Type B pancreatic cell (in vitro differentiated cells): ENCODE results near the gene ZDHHC11B. TPM values are rescaled to one million over a fixed set of nuclear protein-coding genes. Genes with fewer than 3 reads are reported as not detected.
"Not testable (repeated sequence)": the region's sequence is repeated elsewhere in the genome, so short reads cannot be mapped to it uniquely, and the experiment has no call there.

ENCODE experiments used
- DNase-seq: peaks from one replicate; pipeline ENCODE4 v3.0.0; 2021; ENCODE audit warnings: mixed read lengths; ENCODE audit not compliant: unreplicated experiment; ENCODE audit errors: extremely low spot score
- H3K27ac Mint-ChIP-seq: 2 replicates; pipeline ENCODE4 v1.8.0; 2021; ENCODE audit warnings: mild to moderate bottlenecking, mixed read lengths
- H3K27me3 Mint-ChIP-seq: 2 replicates; pipeline ENCODE4 v1.8.0; 2021; ENCODE audit warnings: mixed read lengths
- H3K36me3 Mint-ChIP-seq: 2 replicates; pipeline ENCODE4 v1.8.0; 2021; ENCODE audit warnings: mixed read lengths
- H3K4me1 Mint-ChIP-seq: one replicate; pipeline ENCODE4 v1.8.0; 2021; ENCODE audit warnings: mixed read lengths; ENCODE audit not compliant: unreplicated experiment
- H3K4me3 Mint-ChIP-seq: 2 replicates; pipeline ENCODE4 v1.8.0; 2021; ENCODE audit warnings: mild to moderate bottlenecking, mixed read lengths
- H3K9me3 Mint-ChIP-seq: 2 replicates; pipeline ENCODE4 v1.8.0; 2021; ENCODE audit warnings: mixed read lengths
- total RNA-seq: library from RNA; stranded (reverse); gene quantifications from 2 replicates; pipeline ENCODE4 v1.2.1, GENCODE V29; 2021; ENCODE audit warnings: low replicate concordance

Gene ZDHHC11B
- total RNA-seq, 1 donor from 2014 or later = 4.0 TPM

DNA sequence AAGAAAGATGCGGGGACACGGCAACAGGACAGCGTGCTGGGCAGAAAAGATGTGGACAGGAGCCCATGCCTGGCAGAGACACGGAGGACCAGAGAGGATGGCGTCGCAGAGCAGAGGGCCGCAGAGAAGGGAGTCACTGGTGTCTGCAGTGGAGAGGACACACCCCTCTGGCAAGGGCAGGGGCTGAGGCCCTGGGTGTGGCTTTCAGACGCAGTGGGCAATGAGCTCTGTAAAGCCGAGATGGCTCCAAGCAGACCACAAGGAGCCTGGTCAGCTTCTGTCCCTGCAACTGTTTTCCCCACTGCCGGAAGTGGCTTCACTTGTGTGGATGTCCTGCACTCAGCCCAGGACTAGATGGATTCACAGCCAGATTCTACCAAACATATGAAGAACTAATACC lies 4.2 kb upstream of the ZDHHC11B start:
- not testable (repeated sequence) for H3K27me3 Mint-ChIP-seq, DNase-seq, H3K4me1 Mint-ChIP-seq, H3K27ac Mint-ChIP-seq, H3K4me3 Mint-ChIP-seq
- H3K9me3 Mint-ChIP-seq = peaks cover 33% of the 10 kb centered on the region
- H3K36me3 Mint-ChIP-seq = peaks cover 15% of the 10 kb centered on the region

DNA sequence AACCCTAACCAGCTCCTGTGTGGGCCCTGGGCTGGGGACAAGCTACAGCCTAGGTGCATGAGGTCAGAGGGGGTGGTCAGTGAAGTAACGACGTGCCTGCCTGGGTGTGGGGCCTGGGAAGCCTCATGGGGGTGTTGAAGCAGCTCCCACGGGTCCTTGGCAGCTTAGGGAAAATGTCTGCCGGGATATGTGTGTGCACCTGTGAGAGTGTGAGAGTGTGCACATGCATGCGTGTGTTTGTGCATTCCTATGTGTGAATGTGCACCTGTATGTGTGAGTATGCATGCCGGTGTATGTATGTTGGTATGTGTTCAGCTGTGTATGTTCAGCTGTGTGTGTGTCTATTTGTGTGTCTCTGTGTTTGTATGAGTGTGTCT lies 3.3 kb upstream of the ZDHHC11B start:
- Mint-ChIP-seq H3K4me3 (peak overlapping the region; percentile 32), H3K9me3 (peaks cover 28% of the 10 kb centered on the region), H3K36me3 (peaks cover 15% of the 10 kb centered on the region)
- not testable (repeated sequence) for DNase-seq, H3K4me1 Mint-ChIP-seq, H3K27me3 Mint-ChIP-seq, H3K27ac Mint-ChIP-seq

DNA sequence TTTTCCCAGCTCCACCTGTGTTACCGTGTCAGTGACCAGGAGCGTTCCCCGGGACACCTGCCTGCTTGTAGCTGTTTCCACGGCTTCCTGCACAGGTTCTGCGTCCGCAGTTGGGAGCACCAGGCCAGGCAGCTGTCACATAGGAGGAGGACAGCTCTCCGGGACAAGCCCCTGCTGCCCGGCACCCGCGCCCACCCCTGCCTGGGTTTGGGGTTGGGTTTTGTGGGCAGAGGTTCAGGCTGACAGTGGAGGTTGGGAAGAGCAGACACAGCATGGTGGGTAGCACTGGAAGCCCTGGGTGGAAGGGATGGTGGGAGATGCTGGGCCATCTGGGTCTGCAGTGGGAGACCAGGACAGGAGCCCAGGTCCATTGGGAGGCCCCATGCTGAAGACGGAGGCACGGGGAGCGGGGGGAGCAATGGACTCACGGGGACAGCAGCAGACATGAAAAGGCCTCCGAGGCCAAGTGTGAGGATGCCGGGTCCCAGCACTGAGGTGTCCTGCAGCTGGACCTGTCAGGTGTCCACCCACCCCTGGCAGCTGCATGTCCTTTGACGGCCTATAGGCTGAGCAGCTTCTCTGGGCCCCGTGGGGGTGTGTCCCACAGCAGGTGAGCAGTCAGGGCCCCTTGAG lies 2.8 kb upstream of the ZDHHC11B start:
- DNase-seq, H3K27me3 Mint-ChIP-seq, H3K27ac Mint-ChIP-seq, H3K4me1 Mint-ChIP-seq, H3K4me3 Mint-ChIP-seq: not testable (repeated sequence)
- Mint-ChIP-seq H3K36me3 (peaks cover 15% of the 10 kb centered on the region), H3K9me3 (peaks cover 28% of the 10 kb centered on the region)

DNA sequence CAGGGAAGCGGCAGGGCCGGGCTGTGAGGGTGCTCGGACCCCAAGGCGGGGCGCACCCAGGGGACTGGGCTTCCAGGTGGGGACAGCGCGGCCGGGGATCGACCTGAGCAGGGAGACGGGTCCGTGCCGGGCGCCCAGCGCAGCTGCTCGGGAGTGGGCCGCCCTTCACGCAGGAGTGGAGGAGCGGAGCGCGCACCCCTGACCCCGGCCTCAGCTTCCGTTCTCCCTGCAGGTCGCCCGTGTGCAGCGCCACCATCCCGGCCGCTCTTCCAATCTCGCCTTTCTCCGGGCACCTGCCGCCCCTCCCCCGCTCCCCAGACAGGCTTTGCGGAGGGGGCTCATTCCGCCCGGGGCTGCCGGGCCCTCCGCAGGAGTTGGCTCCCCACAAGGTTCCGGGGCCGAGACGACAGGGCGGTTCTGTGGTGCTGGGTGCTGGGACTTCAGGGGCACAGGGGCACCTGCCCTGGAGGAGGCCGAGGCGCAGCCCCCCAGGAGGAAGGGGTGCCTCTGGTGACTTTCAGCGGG lies 714 bp upstream of the ZDHHC11B start:
- H3K36me3 Mint-ChIP-seq = peaks cover 12% of the 10 kb centered on the region
- not testable (repeated sequence) for DNase-seq, H3K27me3 Mint-ChIP-seq, H3K27ac Mint-ChIP-seq, H3K4me1 Mint-ChIP-seq
- peak overlapping the region; percentile 84 for H3K4me3 Mint-ChIP-seq
- peaks cover 14% of the 10 kb centered on the region for H3K9me3 Mint-ChIP-seq

DNA sequence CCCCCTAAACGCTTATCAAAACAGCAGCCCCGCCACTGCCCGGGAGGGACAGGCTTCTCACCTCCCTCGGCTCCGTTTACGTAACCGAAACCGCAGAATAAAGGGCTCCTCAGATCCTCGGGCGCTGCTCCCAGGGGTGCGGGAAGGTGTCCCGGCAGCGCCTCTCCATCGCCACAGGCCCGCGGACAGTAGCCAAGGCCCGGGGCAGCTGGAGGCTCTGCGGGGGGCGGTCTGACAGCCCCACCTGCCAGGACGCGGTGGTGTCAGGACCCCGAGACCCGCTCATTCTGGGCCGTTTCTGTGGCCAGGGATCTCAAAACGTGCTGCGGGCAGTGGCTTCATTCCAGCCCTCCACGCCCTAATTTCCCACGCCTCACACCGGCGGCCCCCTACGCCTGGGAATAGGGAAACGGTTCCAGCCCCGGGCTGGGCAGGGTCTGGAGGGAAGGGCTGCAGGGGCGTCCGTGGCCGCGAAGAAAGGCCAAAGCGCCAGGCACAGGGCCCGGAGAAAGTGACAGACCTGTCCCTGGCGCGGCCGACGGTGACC lies 575 bp downstream of the ZDHHC11B start:
- H3K27ac Mint-ChIP-seq, H3K27me3 Mint-ChIP-seq, H3K9me3 Mint-ChIP-seq, H3K36me3 Mint-ChIP-seq, H3K4me1 Mint-ChIP-seq: not testable (repeated sequence)
- DNase-seq = peak; percentile 75
- H3K4me3 Mint-ChIP-seq = peak overlapping the region; percentile 55

DNA sequence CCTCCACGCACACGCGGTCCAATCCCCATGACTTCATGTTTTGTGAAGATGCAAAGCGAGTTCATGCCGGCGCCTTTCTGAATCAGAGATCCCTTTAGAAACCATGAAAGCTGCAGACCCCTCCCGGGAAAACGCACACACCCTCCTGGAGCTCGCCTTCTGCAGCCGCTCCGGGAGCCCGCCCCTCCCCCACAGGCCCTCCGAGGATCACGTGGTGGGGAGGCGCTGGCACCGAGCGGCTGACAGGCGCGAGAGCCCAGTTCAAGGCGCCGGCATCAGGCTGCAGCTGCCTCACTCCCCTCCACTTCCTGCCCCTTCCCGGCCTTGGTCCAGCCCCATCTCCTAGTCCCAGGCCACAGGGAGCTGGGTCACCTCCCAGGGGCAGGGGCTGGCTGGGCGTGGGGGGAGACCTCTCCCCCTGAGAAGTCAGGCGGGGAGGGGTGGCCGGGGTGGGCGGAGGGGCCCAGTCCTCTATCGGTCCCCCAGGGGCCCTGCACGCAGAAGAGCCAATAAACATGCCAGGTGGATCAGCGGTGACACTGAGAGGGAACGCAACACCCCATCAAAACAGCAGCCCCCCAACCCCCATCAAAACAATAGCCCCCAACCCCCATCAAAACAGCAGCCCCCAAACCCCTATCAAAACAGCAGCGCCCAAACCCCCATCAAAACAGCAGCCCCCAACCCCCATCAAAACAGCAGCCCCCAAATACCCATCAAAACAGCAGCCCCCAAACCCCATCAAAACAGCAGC lies 1.3 kb downstream of the ZDHHC11B start:
- not testable (repeated sequence) for H3K9me3 Mint-ChIP-seq, H3K27ac Mint-ChIP-seq, H3K4me3 Mint-ChIP-seq, H3K36me3 Mint-ChIP-seq, H3K4me1 Mint-ChIP-seq, DNase-seq, H3K27me3 Mint-ChIP-seq

DNA sequence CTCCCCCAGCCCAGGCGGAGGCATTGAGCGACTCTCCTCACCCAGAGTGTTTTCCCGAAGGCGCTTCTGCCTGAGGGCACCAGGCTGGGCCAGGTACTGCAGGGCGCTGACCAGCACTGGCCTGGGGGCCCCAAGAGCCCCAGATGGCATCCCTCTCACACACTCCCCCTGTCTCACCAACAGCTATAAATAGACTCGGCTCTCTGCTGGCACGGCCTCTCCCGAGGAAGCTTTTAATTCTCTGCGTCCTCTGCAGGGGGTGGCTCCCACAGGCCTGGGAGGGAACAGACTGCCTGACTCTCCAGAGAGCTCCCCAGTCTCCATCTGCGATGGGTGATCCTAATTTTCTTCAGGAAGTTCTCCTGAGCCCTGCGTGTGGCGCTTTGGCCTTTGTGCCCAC lies 2.2 kb downstream of the ZDHHC11B start:
- not testable (repeated sequence) for DNase-seq, H3K4me3 Mint-ChIP-seq, H3K27ac Mint-ChIP-seq, H3K9me3 Mint-ChIP-seq, H3K36me3 Mint-ChIP-seq, H3K27me3 Mint-ChIP-seq, H3K4me1 Mint-ChIP-seq

DNA sequence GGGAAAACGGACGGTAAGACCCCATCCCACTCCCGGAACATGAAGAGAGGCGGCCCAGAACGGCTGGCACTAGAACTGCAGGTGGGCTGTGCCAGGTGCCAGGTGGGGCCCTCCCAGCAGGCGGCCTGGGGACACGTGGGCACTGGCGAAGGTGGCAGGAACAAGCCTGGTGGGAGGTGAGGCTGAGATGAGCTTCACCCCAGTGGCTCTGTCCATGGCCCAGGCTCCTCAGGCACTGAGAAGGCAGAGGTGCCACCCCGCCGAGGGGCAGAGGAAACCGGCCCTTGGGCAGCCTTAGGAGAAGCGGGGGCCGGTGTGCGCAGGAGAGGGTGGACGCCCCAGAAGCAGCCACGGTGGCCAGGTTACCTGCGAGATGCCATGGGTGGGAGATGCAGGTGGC lies 4.0 kb downstream of the ZDHHC11B start:
- H3K27ac Mint-ChIP-seq, H3K27me3 Mint-ChIP-seq, H3K4me1 Mint-ChIP-seq, H3K4me3 Mint-ChIP-seq, H3K9me3 Mint-ChIP-seq, H3K36me3 Mint-ChIP-seq: not testable (repeated sequence)
- peak; percentile 69 for DNase-seq

DNA sequence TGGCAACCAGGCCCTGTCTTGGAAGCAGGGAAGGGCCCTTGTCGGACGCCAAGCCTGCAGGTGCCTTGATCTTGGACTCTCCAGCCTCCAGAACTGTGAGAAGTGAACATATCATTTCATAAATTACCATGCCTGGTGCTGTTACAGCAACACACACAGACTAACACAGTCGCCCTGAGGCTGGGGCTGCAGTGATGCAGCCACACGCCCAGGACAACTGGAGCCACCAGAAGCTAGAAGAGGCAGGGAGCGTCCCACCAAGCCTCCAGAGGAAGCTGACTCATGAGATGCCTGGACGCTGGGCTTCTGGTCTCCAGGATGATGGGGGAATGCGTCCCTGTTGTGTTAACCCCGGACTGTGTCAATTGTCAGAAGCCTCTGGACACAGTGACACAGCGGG lies 5.6 kb downstream of the ZDHHC11B start:
- not testable (repeated sequence) for H3K9me3 Mint-ChIP-seq, DNase-seq, H3K27ac Mint-ChIP-seq, H3K27me3 Mint-ChIP-seq, H3K36me3 Mint-ChIP-seq, H3K4me1 Mint-ChIP-seq, H3K4me3 Mint-ChIP-seq

DNA sequence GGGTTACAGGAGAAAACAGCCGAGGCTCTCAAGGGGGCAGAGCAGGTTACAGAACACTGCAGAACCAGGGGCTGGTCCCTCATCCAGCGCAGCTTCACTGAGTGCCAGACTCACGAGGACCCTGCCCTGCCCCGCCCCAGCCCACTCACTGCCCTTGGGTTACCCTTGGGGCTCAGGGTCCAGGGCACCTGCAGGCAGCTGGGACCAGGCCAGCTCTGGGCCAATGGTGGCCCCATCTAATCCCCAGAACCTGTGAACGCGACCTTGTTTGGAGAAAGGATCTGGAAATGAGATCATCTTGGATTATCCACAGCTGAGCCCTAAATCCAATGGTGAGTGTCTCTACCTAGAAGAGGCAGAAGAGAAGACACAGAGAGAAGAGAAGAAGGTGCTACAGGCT lies 6.1 kb downstream of the ZDHHC11B start:
- not testable (repeated sequence) for H3K27me3 Mint-ChIP-seq, DNase-seq, H3K4me3 Mint-ChIP-seq, H3K4me1 Mint-ChIP-seq, H3K36me3 Mint-ChIP-seq, H3K9me3 Mint-ChIP-seq, H3K27ac Mint-ChIP-seq
